IMR-90 (cell line): ENCODE data around the gene PALM3.

ENCODE experiments used
- BHLHE40 ChIP-seq: fragments of 150-350 bp; IDR thresholded peaks from 2 replicates; pipeline ENCODE4 v1.6.1; 2016; ENCODE audit warnings: mild to moderate bottlenecking, low read depth, low read length
- CEBPB ChIP-seq: IDR thresholded peaks from 2 replicates; pipeline ENCODE4 v1.6.1; 2012; ENCODE audit warnings: low read depth, low read length, improper control_type of control experiment
- NFE2L2 ChIP-seq: fragments of 150-350 bp; IDR thresholded peaks from 2 replicates; pipeline ENCODE4 v1.6.1; 2016; ENCODE audit warnings: low read depth, mild to moderate bottlenecking, low read length
- POLR2A ChIP-seq: IDR thresholded peaks from 2 replicates; pipeline ENCODE4 v1.6.1; 2012; ENCODE audit warnings: mild to moderate bottlenecking, low read depth, low read length
- RFX5 ChIP-seq: IDR thresholded peaks from 2 replicates; pipeline ENCODE4 v1.8.0; 2012; ENCODE audit warnings: low read depth, mild to moderate bottlenecking, low read length, moderate library complexity
- USF2 ChIP-seq: fragments of 150-350 bp; IDR thresholded peaks from 2 replicates; pipeline ENCODE4 v1.6.1; 2017; ENCODE audit warnings: mild to moderate bottlenecking, antibody characterized with exemption, low read length, low read depth
- TF ChIP-seq, protein P1 (sequence below): conservative IDR thresholded peaks from 2 replicates; pipeline ENCODE4 v1.5.1; 2012; ENCODE audit warnings: mild to moderate bottlenecking, low read depth, low read length, improper control_type of control experiment

- TF ChIP-seq POLR2A: no peak
- TF ChIP-seq, protein P1, sequence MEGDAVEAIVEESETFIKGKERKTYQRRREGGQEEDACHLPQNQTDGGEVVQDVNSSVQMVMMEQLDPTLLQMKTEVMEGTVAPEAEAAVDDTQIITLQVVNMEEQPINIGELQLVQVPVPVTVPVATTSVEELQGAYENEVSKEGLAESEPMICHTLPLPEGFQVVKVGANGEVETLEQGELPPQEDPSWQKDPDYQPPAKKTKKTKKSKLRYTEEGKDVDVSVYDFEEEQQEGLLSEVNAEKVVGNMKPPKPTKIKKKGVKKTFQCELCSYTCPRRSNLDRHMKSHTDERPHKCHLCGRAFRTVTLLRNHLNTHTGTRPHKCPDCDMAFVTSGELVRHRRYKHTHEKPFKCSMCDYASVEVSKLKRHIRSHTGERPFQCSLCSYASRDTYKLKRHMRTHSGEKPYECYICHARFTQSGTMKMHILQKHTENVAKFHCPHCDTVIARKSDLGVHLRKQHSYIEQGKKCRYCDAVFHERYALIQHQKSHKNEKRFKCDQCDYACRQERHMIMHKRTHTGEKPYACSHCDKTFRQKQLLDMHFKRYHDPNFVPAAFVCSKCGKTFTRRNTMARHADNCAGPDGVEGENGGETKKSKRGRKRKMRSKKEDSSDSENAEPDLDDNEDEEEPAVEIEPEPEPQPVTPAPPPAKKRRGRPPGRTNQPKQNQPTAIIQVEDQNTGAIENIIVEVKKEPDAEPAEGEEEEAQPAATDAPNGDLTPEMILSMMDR: no peak
- no peak for TF ChIP-seq BHLHE40
- TF ChIP-seq RFX5: no peak
- no peak for TF ChIP-seq USF2
- no peak for TF ChIP-seq NFE2L2
- no peak for TF ChIP-seq CEBPB
Observed at GRCh38 chr19:14033946-14034345, 27.9 kb downstream of the PALM3 start.
